ENCODE measurements around the gene ZNF544.

Gene ZNF544

GRCh38 chr19:58291943-58292342 is 63.2 kb downstream of the ZNF544 start:
- no peak for ATAC-seq
- TF ChIP-seq ZFP3 (CRISPR knock-in tag; IDR thresholded peaks at IDR 0.05) = no peak
- no peak for TF ChIP-seq TSHZ2 (CRISPR knock-in tag; IDR thresholded peaks at IDR 0.05)
- TF ChIP-seq BACH2 (CRISPR knock-in tag; IDR thresholded peaks at IDR 0.05; ENCODE audit: borderline replicate concordance) = no peak
- TF ChIP-seq SNAI2 (CRISPR knock-in tag; IDR thresholded peaks at IDR 0.05) = no peak

- ATAC-seq = no peak
- TF ChIP-seq SNAI2 (CRISPR knock-in tag; IDR thresholded peaks at IDR 0.05) = no peak
- TF ChIP-seq GLIS3 (CRISPR knock-in tag; IDR thresholded peaks at IDR 0.05) = no peak
- no peak for TF ChIP-seq ZNF8 (CRISPR knock-in tag; IDR thresholded peaks at IDR 0.05)
- TF ChIP-seq PATZ1 (CRISPR knock-in tag; IDR thresholded peaks at IDR 0.05; ENCODE audit: borderline replicate concordance) = no peak
- no peak for TF ChIP-seq TCF4 (CRISPR knock-in tag; IDR thresholded peaks at IDR 0.05; ENCODE audit: borderline replicate concordance)
- no peak for TF ChIP-seq CREB5 (CRISPR knock-in tag; IDR thresholded peaks at IDR 0.05; ENCODE audit: low read depth)
- TF ChIP-seq TOX (CRISPR knock-in tag; IDR thresholded peaks at IDR 0.05; ENCODE audit: borderline replicate concordance) = no peak
Measured at GRCh38 chr19:58294743-58295374, 66.1 kb downstream of the ZNF544 start.

- TF ChIP-seq OSR1 (CRISPR knock-in tag; IDR thresholded peaks at IDR 0.05) = no peak
- no peak for TF ChIP-seq PATZ1 (CRISPR knock-in tag; IDR thresholded peaks at IDR 0.05; ENCODE audit: borderline replicate concordance)
- TF ChIP-seq TSHZ2 (CRISPR knock-in tag; IDR thresholded peaks at IDR 0.05) = no peak
- no peak for TF ChIP-seq BACH2 (CRISPR knock-in tag; IDR thresholded peaks at IDR 0.05; ENCODE audit: borderline replicate concordance)
- TF ChIP-seq CSRNP3 (CRISPR knock-in tag; IDR thresholded peaks at IDR 0.05) = no peak
- TF ChIP-seq GLIS3 (CRISPR knock-in tag; IDR thresholded peaks at IDR 0.05) = no peak
- ATAC-seq = no peak
Measured at GRCh38 chr19:58296104-58296503, 67.4 kb downstream of the ZNF544 start.

GRCh38 chr19:58300620-58301019 is 71.9 kb downstream of the ZNF544 start:
- no peak for ATAC-seq

More at GRCh38 chr19:58300620-58301019, 71.9 kb downstream of the ZNF544 start:
- TF ChIP-seq PPARA (CRISPR knock-in tag; IDR thresholded peaks at IDR 0.05; ENCODE audit: borderline replicate concordance) = no peak
- no peak for TF ChIP-seq ZNF8 (CRISPR knock-in tag; IDR thresholded peaks at IDR 0.05)
- no peak for TF ChIP-seq ISL1 (CRISPR knock-in tag; IDR thresholded peaks at IDR 0.05)
- TF ChIP-seq ESRRG (CRISPR knock-in tag; IDR thresholded peaks at IDR 0.05) = no peak
- no peak for TF ChIP-seq TOX (CRISPR knock-in tag; IDR thresholded peaks at IDR 0.05; ENCODE audit: borderline replicate concordance)
- TF ChIP-seq OSR1 (CRISPR knock-in tag; IDR thresholded peaks at IDR 0.05) = no peak
- no peak for TF ChIP-seq POU6F1 (CRISPR knock-in tag; IDR thresholded peaks at IDR 0.05; ENCODE audit: borderline replicate concordance, low read depth)
- TF ChIP-seq ARNTL (CRISPR knock-in tag; IDR thresholded peaks at IDR 0.05; ENCODE audit: borderline replicate concordance, low read depth) = no peak
- no peak for TF ChIP-seq ZFP3 (CRISPR knock-in tag; IDR thresholded peaks at IDR 0.05)
- TF ChIP-seq RARB (CRISPR knock-in tag; IDR thresholded peaks at IDR 0.05) = no peak

Measured in SK-N-SH treated with all-trans-retinoic acid at 6 μM for 48 hours (cell line).